SK-N-SH (cell line): ENCODE measurements around the gene ZC3H4. TPM values are rescaled to one million over a fixed set of nuclear protein-coding genes. Genes with fewer than 3 reads are reported as not detected.

Source experiments
- CTCF ChIA-PET: fragments of 300-600, 350-600 bp; formaldehyde crosslinking; extraction: SDS; loops from one replicate; lab custom pipeline; 2021; lab: Yijun Ruan, JAX
- POLR2A ChIA-PET: fragments of 350-600 bp; sonication (Branson Sonifier 250); formaldehyde crosslinking; extraction: SDS; loops from one replicate; lab custom pipeline; 2020; ENCODE audit warnings: antibody characterized with exemption, inconsistent platforms; lab: Yijun Ruan, JAX
- DNase-seq: peaks from one replicate; pipeline ENCODE4 v3.0.0; 2012
- H2AFZ ChIP-seq: fragments of 200-600 bp; sonication (generic); 2 replicates; pipeline ENCODE4 v1.8.1; 2016; ENCODE audit warnings: antibody characterized with exemption, mild to moderate bottlenecking, low read depth
- H3F3A ChIP-seq: fragments of 200-600 bp; sonication (generic); replicated peaks from 2 replicates; pipeline ENCODE3; 2016; ENCODE audit warnings: antibody characterized with exemption, mild to moderate bottlenecking; ENCODE audit not compliant: insufficient read depth
- H3K27ac ChIP-seq, 2 experiments: fragments of 200-500 bp in 1 of 2; fragments of 200-600 bp in 1 of 2; sonication (Bioruptor generic) in 1 of 2; sonication (generic), shearing (Covaris generic) in 1 of 2; 2 replicates each; pipeline versions ENCODE4 v1.5.1 to v1.6.1; 2014 to 2016; ENCODE audit warnings: low read depth in 2 of 2, inconsistent platforms in 1 of 2, low read length in 1 of 2, mild to moderate bottlenecking in 1 of 2, mixed read lengths in 1 of 2
- H3K27me3 ChIP-seq: fragments of 200-600 bp; sonication (generic), shearing (Covaris generic); 2 replicates; pipeline ENCODE4 v1.6.1; 2016; ENCODE audit warnings: mixed run types; ENCODE audit not compliant: insufficient read depth
- H3K36me3 ChIP-seq, 2 experiments: fragments of 200-500 bp in 1 of 2; fragments of 200-600 bp in 1 of 2; sonication (Bioruptor generic) in 1 of 2; sonication (generic) in 1 of 2; replicated peaks in 1 of 2; 2 replicates each; pipeline versions ENCODE3 to v1.5.1; 2014 to 2016; ENCODE audit warnings: low read length in 1 of 2, mild to moderate bottlenecking in 1 of 2; ENCODE audit not compliant: insufficient read depth in 2 of 2, control insufficient read depth in 1 of 2
- H3K4me1 ChIP-seq, 2 experiments: fragments of 200-500 bp in 1 of 2; fragments of 200-600 bp in 1 of 2; sonication (Bioruptor generic) in 1 of 2; sonication (generic), shearing (Covaris generic) in 1 of 2; 2 replicates each; pipeline versions ENCODE4 v1.5.1 to v1.6.1; 2014 to 2016; ENCODE audit warnings: low read depth in 1 of 2, low read length in 1 of 2, mixed run types in 1 of 2; ENCODE audit not compliant: insufficient read depth in 2 of 2, control insufficient read depth in 1 of 2
- H3K4me2 ChIP-seq: fragments of 200-600 bp; sonication (generic), shearing (Covaris generic); 2 replicates; pipeline ENCODE4 v1.6.1; 2017; ENCODE audit warnings: mixed run types
- H3K4me3 ChIP-seq, 2 experiments: fragments of 200-500 bp in 1 of 2; fragments of 200-600 bp in 1 of 2; sonication (Bioruptor generic) in 1 of 2; sonication (generic), shearing (Covaris generic) in 1 of 2; 2 replicates each; pipeline versions ENCODE4 v1.5.1 to v1.8.1; 2014 to 2016; ENCODE audit warnings: low read depth in 2 of 2, inconsistent platforms in 1 of 2, low read length in 1 of 2, mild to moderate bottlenecking in 1 of 2, mixed read lengths in 1 of 2, moderate library complexity in 1 of 2
- H3K79me2 ChIP-seq: fragments of 200-600 bp; sonication (generic); 2 replicates; pipeline ENCODE4 v1.8.1; 2017; ENCODE audit warnings: mild to moderate bottlenecking; ENCODE audit not compliant: insufficient read depth
- H3K9ac ChIP-seq: fragments of 200-600 bp; sonication (generic); 2 replicates; pipeline ENCODE4 v1.6.1; 2017; ENCODE audit warnings: mixed run types
- H3K9me2 ChIP-seq: fragments of 200-600 bp; sonication (generic); 2 replicates; pipeline ENCODE4 v1.6.1; 2017; ENCODE audit warnings: mixed run types
- H3K9me3 ChIP-seq: fragments of 200-600 bp; sonication (generic); 2 replicates; pipeline ENCODE4 v1.6.1; 2017; ENCODE audit warnings: mixed run types, mild to moderate bottlenecking, moderate library complexity
- H4K20me1 ChIP-seq: fragments of 200-600 bp; sonication (generic); 2 replicates; pipeline ENCODE4 v1.6.1; 2017; ENCODE audit warnings: mild to moderate bottlenecking, mixed run types; ENCODE audit not compliant: insufficient read depth
- EP300 ChIP-seq, 2 experiments: IDR thresholded peaks; 2 replicates each; pipeline versions ENCODE4 v1.4.0 to v1.6.1; 2012; ENCODE audit warnings: borderline replicate concordance in 1 of 2, low read depth in 1 of 2, low read length in 1 of 2
- EZH2phosphoT487 ChIP-seq: fragments of 200-600 bp; sonication (generic); IDR thresholded peaks from 2 replicates; pipeline ENCODE4 v1.6.1; 2017; ENCODE audit warnings: low read depth, mixed run types, mild to moderate bottlenecking, antibody characterized with exemption, moderate library complexity, borderline replicate concordance
- JUND ChIP-seq: IDR thresholded peaks from 2 replicates; pipeline ENCODE4 v1.4.0; 2012
- NRF1 ChIP-seq: IDR thresholded peaks from 2 replicates; pipeline ENCODE4 v1.6.1; 2012; ENCODE audit warnings: low read depth, mild to moderate bottlenecking, low read length
- RAD21 ChIP-seq: IDR thresholded peaks from 2 replicates; pipeline ENCODE4 v1.6.1; 2012; ENCODE audit warnings: mild to moderate bottlenecking, low read length
- SIN3A ChIP-seq: IDR thresholded peaks from 2 replicates; pipeline ENCODE4 v1.6.1; 2012; ENCODE audit warnings: low read depth, mild to moderate bottlenecking, low read length, moderate library complexity, borderline replicate concordance
- SMC3 ChIP-seq: IDR thresholded peaks from 2 replicates; pipeline ENCODE4 v1.6.1; 2012; ENCODE audit warnings: low read depth, low read length, improper control_type of control experiment
- TCF12 ChIP-seq: IDR thresholded peaks from 2 replicates; pipeline ENCODE4 v1.4.0; 2012
- USF1 ChIP-seq: IDR thresholded peaks from 2 replicates; pipeline ENCODE4 v1.4.0; 2012; ENCODE audit warnings: low read depth, borderline replicate concordance
- YY1 ChIP-seq: IDR thresholded peaks from 2 replicates; pipeline ENCODE4 v1.4.0; 2012; ENCODE audit warnings: low read depth, mild to moderate bottlenecking
- WGBS: methylation state at CpG from one replicate; pipeline ENCODE4 v1.1.6; 2017; ENCODE audit warnings: low lambda C conversion rate; 5-methylcytosine and 5-hydroxymethylcytosine counted together
- polyA plus RNA-seq, 3 experiments: library from polyadenylated mRNA; depleted of rRNA; stranded (reverse); fragments of >200 nt; gene quantifications; 2 replicates each; pipeline ENCODE4 v1.2.3, GENCODE V29; 2012

ZC3H4 gene
- polyA plus RNA-seq, 1 of the 3 experiments (the other 2 are of a cell fraction) = 7.6 TPM

DNA sequence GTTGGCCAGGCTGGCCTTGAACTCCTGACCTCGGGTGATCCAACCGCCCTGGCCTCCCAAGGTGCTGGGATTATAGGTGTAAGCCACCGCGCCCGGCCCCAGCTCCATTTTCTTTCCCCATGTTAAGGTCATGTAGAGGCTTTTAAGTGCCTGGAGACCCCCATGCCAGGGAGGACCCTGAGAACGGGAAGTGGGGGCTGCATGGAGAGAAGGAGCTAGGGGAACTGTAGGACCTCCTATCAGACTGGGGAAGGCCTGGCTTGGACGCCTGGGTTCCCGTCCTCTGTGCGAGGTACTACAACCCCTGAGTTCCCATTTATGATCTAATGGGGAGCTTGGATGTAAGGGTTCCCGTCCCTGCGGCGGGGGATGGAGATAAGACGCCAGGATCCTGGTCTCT is 94.7 kb downstream of the ZC3H4 start:
- no peaks in the 10 kb centered on the region for H3K9me3 ChIP-seq
- H4K20me1 ChIP-seq = peaks cover 5% of the 10 kb centered on the region; the same call in 1 of the 2 replicates
- no peaks in the 10 kb centered on the region for H3K79me2 ChIP-seq
- H3K9me2 ChIP-seq = no peaks in the 10 kb centered on the region
- H3K4me2 ChIP-seq = no peak overlapping the region
- no peak overlapping the region for H3K27ac ChIP-seq
- WGBS = 40% methylated on average over 12 of the region's 13 CpGs
- peaks cover 34% of the 10 kb centered on the region for H3K27me3 ChIP-seq
- no peak overlapping the region for H2AFZ ChIP-seq
- no peak for DNase-seq
- TF ChIP-seq YY1 = no peak
- no peak for TF ChIP-seq SIN3A
- TF ChIP-seq SMC3 = no peak
- no peak for TF ChIP-seq TCF12
- TF ChIP-seq EZH2phosphoT487 = no peak
- no peak for TF ChIP-seq EP300 (IDR thresholded peaks at IDR 0.05; ENCODE audit: borderline replicate concordance in 1 of 2, low read depth in 1 of 2, low read length in 1 of 2)
- TF ChIP-seq USF1 = no peak
- TF ChIP-seq JUND = no peak
- no peak for TF ChIP-seq RAD21
- TF ChIP-seq NRF1 = no peak
- no peaks in the 10 kb centered on the region for H3K36me3 ChIP-seq
- peaks cover 3 to 19% of the 10 kb centered on the region in 2 experiments; a peak in 2 of 4 replicates for H3K4me1 ChIP-seq
- H3F3A ChIP-seq = peaks cover 15% of the 10 kb centered on the region
- H3K9ac ChIP-seq = no peak overlapping the region
- CTCF ChIA-PET = interaction anchor here (0.7 to 10.5 kb wide), 3 partner anchors 15 to 372 kb away, joined by 3 to 98 read pairs (median 3); no protein-coding TSS in a partner anchor
- H3K4me3 ChIP-seq = no peak overlapping the region
- POLR2A ChIA-PET = no interaction called here

Other genes starting within 250 kb of the ZC3H4 start
- 1.0 and 1.1 TPM in 2 replicates for gene NPAS1, start 93.9 kb downstream of the ZC3H4 start, polyA plus RNA-seq (2012; rRNA removed)
- 33.0 and 40.1 TPM in 2 replicates for gene TMEM160, start 65.2 kb downstream of the ZC3H4 start, polyA plus RNA-seq (2012; rRNA removed)
- gene SAE1, start 17.1 kb upstream of the ZC3H4 start, polyA plus RNA-seq (2012; rRNA removed) = 123 and 126 TPM in 2 replicates
- 14.5 and 16.1 TPM in 2 replicates for gene BBC3, start 117.4 kb upstream of the ZC3H4 start, polyA plus RNA-seq (2012; rRNA removed)
- gene CCDC9, start 142.7 kb upstream of the ZC3H4 start, polyA plus RNA-seq (2012; rRNA removed) = 9.8 and 12.4 TPM in 2 replicates
- 3.8 and 5.5 TPM in 2 replicates for gene INAFM1, start 161.1 kb upstream of the ZC3H4 start, polyA plus RNA-seq (2012; rRNA removed)
- gene C5AR1, start 196.1 kb upstream of the ZC3H4 start, polyA plus RNA-seq (2012; rRNA removed) = 1.2 and 1.3 TPM in 2 replicates
- gene C5AR2, start 218.4 kb upstream of the ZC3H4 start, polyA plus RNA-seq (2012; rRNA removed) = 0.02 TPM in 1 of 2 replicates, not detected in the other
- 14.8 and 16.4 TPM in 2 replicates for gene DHX34, start 235.5 kb upstream of the ZC3H4 start, polyA plus RNA-seq (2012; rRNA removed)